Measurements from ENCODE around the gene GSE1. TPM values are rescaled to one million over a fixed set of nuclear protein-coding genes. Genes with fewer than 3 reads are reported as not detected.

The GSE1 gene
- total RNA-seq, 1 experiment from 2014 or later, result 38.4 TPM

DNA sequence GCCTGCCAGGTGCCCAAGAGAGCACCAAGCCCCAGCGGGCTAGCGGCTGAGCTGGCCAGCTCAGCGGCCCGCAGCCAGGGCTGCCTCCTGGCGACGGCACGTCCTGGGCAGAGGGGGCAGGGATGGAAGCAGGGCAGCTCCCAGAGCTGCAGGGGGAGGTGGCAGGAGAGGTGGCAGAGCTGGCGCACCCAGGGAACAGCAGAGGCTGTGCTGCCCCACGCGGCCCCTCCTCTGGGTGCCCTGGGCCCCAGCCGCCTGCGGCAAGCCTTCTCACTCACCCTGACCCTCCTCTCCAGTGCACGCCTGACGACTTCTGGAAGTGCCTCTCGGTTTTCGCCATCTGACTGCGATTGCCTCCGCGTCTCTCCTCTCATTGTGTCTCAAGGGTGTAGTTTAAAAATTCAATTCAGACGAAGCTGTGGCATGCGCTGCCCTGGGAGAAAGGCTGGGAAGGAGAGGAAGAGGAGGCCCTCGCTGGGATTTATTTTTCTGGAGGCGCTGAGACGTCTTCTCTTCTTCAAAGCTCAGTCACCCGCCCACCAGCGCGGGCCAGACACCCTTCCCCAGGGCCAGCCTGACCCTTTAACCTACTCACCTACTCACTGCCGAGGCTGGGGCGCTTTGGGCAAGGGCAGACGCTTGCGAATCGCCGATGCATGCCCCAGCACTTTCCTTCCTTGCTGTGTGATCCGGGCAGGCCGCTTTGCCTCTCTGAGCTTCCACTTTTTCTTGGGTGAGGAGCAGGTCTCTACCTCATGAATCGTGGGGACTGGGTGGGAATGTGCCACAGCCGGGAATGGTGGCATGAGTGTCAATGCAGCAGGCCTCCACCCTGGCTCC, 24.9 kb downstream of the GSE1 start:
- no TSS peak for BruUV-seq (replicated peaks)
- no peaks in the 10 kb centered on the region for H3K4me1 ChIP-seq (ENCODE audit: insufficient read depth, low read length)
- DNase-seq, result no peak
- no peak overlapping the region for H3K9ac ChIP-seq (ENCODE audit: low read length)
- H3K36me3 ChIP-seq (ENCODE audit: low read depth, low read length), result no peaks in the 10 kb centered on the region
- no peak overlapping the region for H3K4me3 ChIP-seq (ENCODE audit: low read length)
- peaks cover 56% of the 10 kb centered on the region for H3K79me2 ChIP-seq (ENCODE audit: low read length)
- H3K9me2 ChIP-seq (replicated peaks; ENCODE audit: low read length), result no peaks in the 10 kb centered on the region
- TF ChIP-seq, protein P1, sequence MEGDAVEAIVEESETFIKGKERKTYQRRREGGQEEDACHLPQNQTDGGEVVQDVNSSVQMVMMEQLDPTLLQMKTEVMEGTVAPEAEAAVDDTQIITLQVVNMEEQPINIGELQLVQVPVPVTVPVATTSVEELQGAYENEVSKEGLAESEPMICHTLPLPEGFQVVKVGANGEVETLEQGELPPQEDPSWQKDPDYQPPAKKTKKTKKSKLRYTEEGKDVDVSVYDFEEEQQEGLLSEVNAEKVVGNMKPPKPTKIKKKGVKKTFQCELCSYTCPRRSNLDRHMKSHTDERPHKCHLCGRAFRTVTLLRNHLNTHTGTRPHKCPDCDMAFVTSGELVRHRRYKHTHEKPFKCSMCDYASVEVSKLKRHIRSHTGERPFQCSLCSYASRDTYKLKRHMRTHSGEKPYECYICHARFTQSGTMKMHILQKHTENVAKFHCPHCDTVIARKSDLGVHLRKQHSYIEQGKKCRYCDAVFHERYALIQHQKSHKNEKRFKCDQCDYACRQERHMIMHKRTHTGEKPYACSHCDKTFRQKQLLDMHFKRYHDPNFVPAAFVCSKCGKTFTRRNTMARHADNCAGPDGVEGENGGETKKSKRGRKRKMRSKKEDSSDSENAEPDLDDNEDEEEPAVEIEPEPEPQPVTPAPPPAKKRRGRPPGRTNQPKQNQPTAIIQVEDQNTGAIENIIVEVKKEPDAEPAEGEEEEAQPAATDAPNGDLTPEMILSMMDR (conservative IDR thresholded peaks at IDR 0.05; ENCODE audit: low read depth, low read length), result no peak
- no peaks in the 10 kb centered on the region for H4K20me1 ChIP-seq (ENCODE audit: low read length)
- CTCF ChIA-PET, result no interaction called here
- H3K4me2 ChIP-seq (ENCODE audit: low read length), result no peak overlapping the region
- POLR2A ChIA-PET (ENCODE audit: unreplicated experiment), result no interaction called here
- H3K27ac ChIP-seq (ENCODE audit: low read length), result no peak overlapping the region
- H3K9me3 ChIP-seq (ENCODE audit: low read length), result no peaks in the 10 kb centered on the region
- H2AFZ ChIP-seq (ENCODE audit: low read length), result no peak overlapping the region
- H3K27me3 ChIP-seq (ENCODE audit: low read length), result no peaks in the 10 kb centered on the region
- H3F3A ChIP-seq (ENCODE audit: low read length, unreplicated experiment), result no peaks in the 10 kb centered on the region
- peak; percentile 55; the same call in 1 of the 2 replicates for ATAC-seq
- intact Hi-C loops (cut with micrococcal nuclease), result no loop called here

GRCh38 chr16:85638695-85639409, 25.7 kb downstream of the GSE1 start:
- Histone ChIP-seq H3K4me1 (ENCODE audit: insufficient read depth, low read length) (no peaks in the 10 kb centered on the region), H3K27me3 (ENCODE audit: low read length) (no peaks in the 10 kb centered on the region), H4K20me1 (ENCODE audit: low read length) (no peaks in the 10 kb centered on the region), H3K36me3 (ENCODE audit: low read depth, low read length) (no peaks in the 10 kb centered on the region), H3F3A (ENCODE audit: low read length, unreplicated experiment) (no peaks in the 10 kb centered on the region), H3K9ac (ENCODE audit: low read length) (no peak overlapping the region), H3K9me2 (replicated peaks; ENCODE audit: low read length) (no peaks in the 10 kb centered on the region), H3K4me3 (ENCODE audit: low read length) (no peak overlapping the region), H3K27ac (ENCODE audit: low read length) (no peak overlapping the region), H3K79me2 (ENCODE audit: low read length) (peaks cover 61% of the 10 kb centered on the region), H3K9me3 (ENCODE audit: low read length) (no peaks in the 10 kb centered on the region), H3K4me2 (ENCODE audit: low read length) (no peak overlapping the region), H2AFZ (ENCODE audit: low read length) (no peak overlapping the region)
- TF ChIP-seq EZH2phosphoT487 (IDR thresholded peaks at IDR 0.05; ENCODE audit: borderline replicate concordance, low read length) (no peak), EZH2 (IDR thresholded peaks at IDR 0.05; ENCODE audit: low read length, unreplicated experiment) (no peak)
- TF ChIP-seq, protein P1 (conservative IDR thresholded peaks at IDR 0.05; ENCODE audit: low read depth, low read length), result no peak
- BruUV-seq (replicated peaks), result no TSS peak
- POLR2A ChIA-PET (ENCODE audit: unreplicated experiment), result no interaction called here
- DNase-seq (no peak), ATAC-seq (no peak)
- CTCF ChIA-PET, result no interaction called here
- intact Hi-C loops (cut with micrococcal nuclease), result no loop called here

Data from PC-3 (cell line).